NCI-H1436 treated with DMSO at 0.1 percent for 48 hours (cell line): ENCODE data around the gene DPEP3.
"Not testable (repeated sequence)": the region's sequence is repeated elsewhere in the genome, so short reads cannot be mapped to it uniquely, and the experiment has no call there.

Experiments used
- DNase-seq: peaks from one replicate; lab custom pipeline; 2025; lab: John Stamatoyannopoulos, UW

Gene DPEP3

DNA sequence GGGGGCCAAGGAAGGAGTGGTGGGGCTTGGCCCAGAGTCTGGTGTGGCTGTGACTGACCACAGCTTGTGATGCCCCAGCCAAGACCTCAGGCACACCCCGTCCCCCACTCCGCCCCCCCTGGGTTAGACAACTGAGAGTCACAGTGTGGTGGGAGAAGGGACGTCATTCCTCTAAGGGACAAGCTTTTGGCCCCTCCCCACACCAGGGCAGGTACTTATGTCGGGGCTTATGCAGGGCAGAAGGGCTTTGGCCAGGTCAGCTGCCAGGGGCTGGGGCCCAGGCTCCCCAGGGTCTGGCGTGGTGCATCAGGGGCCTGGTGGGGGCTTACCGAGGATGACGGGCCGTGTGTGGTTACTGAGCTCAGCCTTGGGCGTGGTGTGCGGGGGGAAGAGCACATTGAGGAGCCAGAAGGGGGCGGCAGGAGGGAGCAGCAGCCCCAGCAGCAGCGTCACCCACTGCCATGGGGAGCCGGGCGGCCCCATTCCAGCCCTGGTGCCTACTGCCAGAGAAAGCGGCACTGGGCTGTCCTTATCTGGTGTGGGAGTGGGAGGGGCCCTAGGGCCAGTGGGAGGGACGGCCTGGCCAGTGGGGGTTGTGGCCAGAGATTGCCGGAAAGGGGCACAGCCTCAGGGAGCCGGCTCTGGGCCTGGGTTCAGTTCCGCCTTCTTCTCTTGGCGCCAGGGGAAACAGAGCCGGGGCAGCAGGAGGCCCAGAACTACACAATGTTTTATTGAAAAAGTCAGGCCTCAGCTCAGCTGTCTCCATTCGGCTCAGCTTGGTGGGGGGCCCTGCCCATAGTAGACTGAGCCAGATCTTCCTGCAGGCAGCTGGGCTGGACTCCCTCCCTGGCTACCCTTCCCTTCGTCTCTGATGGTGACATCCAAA is 36.4 kb downstream of the DPEP3 start, which contains the start of gene LCAT:
Gene LCAT, minus strand, starts transcription at position 502 of the 886 bp plus-strand sequence. Its CDS starts 19 bp downstream, at position 483.
- no peak for DNase-seq

DNA sequence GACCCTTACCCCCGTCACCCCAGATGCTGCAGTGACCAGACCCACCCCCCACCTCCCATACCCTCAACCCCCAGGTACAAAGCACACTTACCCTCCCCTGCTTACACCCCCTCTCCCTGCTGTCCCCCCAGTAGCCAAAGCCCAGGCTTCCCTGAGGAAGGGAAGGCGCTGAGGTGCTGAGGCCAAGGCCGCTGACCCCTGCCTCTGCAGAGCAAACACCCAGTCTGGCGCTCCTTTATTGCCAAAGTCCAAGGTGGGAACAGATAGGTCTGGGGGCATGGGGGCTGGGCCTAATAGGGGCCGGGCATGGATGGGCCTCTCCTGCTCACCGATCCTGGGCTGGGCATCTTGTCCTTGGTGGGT is 37.1 kb downstream of the DPEP3 start:
- DNase-seq = no peak

DNA sequence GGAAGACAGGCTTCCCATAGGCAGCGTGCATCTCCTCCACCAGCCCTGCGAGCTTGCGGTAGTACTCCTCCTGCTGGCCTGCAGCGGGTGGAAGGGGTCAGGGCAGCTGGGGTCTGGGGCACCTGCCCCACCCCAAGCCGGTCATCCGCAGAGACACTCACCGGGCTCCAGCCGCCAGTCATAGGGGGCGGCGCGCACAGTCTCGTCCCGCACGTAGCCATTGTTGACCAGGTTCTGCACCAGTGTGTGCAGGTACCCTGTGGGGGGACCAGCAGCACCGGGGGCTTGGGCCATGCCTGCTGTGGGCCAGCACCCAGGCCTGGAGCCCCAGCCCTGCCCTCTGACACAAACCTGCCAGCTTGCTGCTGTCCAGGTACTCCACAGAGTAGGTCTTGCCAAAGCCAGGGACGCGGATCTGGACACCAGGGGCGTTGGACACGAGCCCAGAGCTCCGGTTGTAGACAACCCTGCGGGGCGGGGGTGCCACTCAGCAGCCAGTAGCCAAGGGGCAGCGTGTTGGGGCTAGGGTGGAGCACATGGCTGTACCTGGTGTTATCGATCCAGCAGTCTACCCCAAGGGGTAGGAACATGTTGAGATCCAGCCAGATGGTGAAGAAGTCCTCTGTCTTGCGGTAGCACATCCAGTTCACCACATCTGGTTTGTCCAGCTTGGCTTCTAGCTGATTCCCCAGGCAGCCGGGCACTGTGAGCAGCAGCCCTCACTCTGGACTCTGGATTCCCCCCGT is 37.6 kb downstream of the DPEP3 start:
- no peak for DNase-seq

DNA sequence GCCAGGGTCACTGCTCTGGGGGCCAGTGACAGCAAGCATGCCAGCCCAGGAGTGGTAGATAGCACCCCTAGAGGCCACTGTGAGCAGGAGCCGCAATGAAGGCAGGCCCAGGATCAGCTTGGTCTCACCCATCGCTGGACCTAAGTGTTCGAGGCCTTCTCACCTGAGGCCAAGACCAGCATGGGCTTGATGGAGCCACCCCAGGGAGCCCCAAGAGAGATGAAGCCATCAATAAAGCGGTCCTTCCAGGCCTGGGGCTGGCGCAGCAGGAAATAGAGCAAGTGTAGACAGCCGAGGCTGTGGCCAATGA is 38.1 kb downstream of the DPEP3 start:
- no peak for DNase-seq

DNA sequence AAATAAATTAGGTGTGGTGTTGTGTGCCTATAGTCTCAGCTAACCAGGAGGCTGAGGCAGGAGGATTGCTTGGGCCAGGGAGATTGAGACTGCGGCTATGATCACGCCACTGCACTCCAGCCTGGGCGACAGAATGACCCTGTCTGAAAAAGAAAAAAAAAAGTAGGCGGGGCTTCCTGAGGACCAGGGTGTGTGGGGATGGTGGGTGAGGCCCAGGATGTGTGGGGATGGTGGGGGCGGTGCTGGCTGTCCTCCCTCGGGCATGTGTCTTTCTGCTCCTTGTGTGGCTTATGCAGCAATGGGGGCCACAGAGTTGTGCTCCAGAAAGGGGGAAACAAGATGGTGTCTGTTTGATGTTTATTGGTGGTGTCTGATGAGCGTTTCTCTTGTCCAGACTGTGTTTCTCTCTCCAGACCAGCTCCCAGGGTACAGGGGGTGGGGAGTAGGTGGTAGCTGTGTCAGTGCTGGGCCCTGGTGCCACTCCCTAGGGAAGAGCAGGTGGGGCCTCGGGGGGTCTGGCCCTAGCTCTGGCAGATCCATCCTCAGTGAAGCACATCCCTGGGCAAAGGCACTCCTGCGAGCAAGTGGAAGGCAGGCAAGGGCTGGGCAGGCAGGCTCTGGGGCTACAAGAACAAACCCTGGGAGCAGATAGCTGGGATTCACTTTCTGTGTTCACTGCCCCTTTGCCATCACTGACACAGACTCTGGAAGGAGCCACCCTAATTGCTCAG is 38.7 kb downstream of the DPEP3 start:
- DNase-seq = no peak

DNA sequence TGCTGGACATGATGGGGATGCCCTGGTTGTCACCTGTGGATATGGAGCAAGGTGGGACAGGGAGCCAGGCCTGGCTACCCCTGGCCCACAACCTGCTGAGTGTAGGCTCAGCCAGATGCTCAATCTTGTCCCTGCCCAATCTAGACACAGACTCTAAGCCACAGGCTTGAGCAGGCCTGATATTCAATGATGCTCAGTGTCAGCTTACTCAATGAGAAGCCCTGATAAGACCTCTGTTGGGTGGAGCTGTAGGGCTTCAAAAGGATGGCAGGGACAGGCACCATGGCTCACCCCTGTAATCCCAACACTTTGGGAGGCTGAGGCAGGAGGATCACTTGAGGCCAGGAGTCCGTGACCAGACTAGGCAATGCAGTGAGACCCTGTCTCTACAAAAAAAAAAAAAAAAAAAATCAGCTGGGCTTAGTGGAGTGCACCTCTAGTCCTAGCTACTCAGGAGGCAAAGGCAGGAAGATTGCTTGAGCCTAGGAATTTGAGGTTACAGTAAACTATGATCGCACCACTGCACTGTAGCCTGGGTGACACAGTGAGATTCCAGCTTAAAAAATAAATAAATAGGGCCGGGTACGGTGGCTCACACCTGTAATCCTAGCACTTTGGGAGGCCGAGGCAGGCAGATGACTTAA is 39.7 kb downstream of the DPEP3 start:
- DNase-seq = no peak

DNA sequence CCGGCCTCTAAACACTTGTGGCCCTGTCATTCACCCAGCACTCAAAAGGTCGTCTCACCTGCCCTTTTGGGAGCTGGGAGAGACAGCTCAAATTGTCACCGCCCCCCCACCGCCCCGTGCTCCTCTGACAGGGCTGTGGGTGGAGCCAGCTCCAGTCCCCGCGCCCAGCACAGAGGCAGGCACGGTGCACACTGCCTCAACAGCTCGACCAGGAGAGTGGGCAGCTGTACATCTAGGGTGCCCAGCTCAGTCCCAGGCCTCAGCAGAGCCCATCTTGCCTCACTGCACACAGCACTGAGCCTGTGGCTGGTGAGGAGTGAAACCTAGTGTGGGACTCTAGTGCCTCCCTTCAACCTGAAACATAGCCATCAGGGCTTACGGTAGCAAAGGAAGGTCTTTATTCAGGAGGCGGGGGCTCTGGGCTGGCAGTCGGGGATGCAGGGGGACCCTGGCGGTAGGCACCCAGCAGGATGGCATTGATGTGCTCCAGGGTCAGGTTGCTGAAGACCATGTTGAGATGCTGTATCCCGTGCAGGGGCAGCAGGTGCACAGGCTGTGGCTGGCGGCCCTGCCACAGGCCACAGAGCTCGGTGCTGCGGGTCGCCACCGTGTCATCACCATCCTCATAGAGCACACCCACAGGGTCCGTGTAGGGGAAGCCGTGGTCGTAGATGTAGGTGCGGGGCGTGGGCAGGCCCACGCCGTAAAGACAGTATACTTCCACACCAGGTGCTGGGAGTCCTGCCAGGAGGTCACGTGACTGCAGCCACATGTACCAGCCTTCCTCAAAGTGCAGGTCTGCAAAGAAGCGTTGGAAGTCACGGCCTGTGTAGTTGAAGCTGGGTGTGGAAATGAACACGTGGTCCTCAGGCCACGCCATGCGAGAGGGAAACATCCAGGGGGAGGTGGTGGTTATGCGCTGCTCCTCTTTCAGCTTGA is 40.5 kb downstream of the DPEP3 start:
- DNase-seq = no peak

DNA sequence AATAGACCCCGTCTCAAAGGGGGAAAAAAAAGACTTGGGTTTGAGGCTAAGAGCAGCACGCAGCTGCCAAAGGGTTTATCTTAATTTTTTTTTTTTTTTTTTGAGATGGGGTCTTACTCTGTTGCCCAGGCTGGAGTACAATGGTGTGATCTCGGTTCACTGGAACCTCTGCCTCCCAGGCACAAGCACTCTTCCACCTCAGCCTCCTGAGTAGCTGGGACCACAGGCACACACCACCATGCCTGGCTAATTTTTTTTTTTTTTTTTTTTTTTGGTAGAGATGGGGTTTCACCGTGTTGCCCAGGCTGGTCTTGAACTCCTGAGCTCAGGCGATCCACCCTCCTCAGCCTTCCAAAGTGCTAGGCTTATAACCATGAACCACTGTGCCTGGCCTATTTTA is 42.6 kb downstream of the DPEP3 start:
- not testable (repeated sequence) for DNase-seq

DNA sequence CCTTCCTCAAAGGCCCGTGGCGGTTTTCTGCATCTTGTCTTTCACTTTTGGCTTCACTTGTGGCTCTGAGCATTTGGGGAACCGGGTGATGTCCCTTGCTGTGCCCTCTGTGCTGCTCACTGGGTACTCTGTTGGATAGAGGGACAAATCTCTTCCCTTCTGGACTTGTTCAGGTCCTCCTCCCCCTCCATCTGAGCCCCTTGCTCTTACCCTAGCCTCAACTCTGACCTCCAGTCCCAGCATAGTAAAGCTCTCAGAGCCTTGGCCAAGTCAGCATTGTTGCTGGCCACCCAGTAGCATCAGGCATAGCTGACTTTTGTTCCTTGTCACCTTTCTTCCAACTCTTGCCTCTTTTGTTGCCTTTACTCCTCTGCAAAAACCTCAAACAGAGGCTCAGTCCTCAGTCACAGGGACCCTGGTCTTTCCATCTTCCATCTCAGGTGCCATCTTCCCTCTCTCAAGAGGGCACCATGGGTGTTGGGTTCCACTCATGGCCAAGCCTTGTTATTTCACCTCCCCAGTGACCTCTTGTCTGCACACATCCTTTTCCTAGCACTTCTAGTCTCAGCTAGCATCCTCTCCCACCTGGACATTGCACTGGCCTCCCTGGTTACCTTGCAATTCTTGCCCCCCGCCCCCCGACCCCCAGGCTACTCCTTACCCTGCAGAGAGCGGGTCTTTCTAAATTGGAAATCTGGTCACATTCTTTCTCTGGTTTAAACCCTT is 43.3 kb downstream of the DPEP3 start:
- DNase-seq = no peak

DNA sequence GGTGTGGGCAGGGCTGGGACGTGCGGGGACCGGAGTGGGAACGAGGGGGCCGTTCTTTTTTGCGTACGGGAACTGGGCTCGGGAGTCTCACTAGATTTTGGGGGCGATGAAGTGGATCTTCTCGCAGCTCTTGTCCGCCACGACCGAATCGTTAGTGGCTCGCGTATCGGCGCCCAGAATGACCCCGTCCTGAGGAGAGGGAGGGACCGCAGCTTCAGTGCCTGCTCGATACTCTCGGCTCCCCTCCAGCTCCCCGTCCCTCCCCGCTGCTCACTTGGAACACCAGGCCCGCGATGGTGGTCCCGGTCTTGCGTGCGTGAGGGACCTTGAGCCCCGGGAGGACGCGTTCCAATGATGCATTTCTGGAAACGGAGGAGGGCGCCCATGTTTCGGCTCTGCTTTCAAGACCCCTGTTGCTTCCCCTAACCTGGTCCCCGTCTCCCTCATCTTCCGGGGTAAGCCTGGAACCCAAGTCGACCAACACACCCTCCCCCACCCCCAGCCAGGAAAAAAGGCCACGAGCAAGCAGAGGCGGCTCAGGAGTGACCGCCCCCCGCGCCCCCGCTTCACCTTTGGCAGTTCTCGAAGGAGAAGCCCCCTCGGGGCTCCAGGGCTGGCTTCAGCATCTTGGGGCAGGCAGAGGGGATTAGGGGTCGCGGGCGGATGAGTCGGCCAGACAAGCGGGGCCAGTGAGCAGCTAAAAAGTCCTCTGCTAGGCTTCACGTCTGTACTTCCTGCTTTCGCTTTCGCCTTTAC is 44.0 kb downstream of the DPEP3 start, which contains the start of gene PSMB10:
Gene PSMB10, minus strand, starts transcription at position 727 of the 756 bp plus-strand sequence. Its CDS starts 101 bp downstream, at position 626.
- no peak for DNase-seq

DNA sequence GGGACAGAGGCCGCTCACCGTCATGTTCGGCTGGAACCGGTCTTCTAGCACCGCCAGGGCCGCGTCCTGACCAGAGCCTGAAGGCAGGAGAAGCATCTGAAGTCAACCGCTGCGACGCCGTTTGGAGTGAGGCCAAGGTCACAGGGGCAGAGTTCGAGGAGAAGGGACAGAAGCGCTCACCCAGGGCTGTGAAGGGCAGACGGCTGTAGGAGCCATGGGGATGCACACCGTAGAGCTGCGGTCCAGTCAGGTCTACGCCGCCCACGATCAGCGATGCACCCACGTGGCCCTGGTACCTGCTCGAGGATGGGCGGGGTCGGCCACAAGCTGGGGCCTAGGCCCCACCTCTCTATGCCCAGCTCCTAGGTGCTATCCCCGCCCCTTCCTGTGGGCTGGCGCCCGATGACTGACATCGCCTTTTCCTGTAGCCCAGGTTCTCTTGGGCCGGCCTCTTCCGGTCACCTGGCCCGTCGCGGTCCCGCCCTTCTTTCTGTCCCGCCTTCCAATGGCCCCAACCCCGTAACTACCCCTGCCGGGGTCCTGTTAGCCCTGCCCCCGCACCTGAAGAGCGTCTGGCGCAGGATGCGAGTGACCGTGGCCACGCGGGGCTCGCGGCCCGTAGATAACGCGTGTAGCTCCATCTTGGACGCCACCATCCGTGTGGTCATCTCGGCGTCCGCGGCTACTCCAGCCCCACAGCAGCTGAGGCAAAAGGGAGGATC is 44.7 kb downstream of the DPEP3 start:
- peak; percentile 84 for DNase-seq

DNA sequence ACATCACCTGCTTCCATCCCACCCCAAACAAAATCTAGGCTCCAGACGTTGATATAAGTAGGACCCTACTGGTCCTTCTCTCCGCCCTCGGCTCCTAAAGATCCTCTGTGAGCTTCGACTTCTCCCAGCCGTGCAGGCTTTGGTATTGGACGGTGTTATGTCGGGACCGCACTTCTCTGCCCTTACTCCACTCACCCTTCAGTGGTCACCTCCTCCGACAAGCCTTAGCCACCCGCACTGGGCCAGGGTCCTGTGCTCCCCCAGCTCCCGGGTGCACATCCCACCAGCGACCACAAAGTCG is 45.2 kb downstream of the DPEP3 start:
- no peak for DNase-seq

DNA sequence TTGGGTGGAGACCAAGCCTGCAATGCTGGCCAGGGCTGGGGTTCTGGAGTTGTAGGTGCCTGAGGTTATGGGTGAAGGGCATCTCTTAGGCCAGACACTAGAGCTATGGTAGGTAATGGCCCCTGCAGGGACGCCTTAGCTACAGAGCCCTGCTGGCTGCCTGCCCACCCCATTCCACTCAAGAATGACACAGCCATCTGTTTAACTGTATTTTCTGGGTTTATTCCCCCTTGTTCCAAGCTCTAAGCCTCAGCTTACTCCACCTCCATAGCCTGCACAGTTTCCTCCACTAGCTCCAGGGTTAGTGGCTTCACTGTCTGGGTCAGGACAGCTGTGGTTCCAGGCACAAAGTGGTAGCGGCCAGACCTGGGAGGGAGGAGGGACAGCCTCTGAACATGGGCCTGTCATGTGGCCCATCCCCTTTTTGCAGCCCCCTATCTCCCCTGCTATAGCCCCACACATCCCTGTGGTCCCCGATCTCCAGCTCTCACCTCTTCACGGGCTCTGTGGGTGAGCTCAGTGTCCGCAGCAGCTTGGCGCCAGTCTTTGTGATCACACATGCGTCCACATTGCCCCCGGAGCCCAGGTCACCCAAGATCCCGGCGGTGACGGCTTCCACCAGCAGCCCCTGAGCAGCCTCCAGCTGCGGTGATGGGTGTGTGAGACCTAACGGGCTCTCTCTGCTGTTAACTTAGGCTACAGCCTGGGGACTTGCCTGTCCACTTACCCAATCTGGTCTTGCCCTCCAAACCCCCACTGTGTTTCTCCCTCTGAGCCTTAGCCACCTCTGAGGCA is 45.8 kb downstream of the DPEP3 start:
- no peak for DNase-seq

DNA sequence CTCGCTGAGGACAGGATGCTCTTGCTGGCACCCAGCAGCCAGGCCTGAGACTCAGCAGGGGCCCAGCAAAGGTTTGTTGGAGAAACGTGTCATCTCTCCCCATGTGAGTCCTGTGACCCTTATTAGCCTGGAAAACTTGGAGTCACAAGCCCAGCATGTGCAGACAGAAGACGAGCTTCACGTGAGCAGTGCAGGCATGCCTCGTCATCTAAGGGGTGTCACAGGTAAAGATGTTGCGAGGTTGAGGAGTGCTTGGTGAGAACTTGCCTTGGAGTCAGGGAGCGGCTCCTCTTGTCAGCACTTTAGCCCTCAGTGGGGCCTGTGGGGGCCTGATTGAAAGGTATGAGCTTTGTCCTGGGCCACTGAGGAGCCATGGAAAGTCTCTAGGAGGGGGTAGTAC is 46.5 kb downstream of the DPEP3 start:
- DNase-seq = no peak

DNA sequence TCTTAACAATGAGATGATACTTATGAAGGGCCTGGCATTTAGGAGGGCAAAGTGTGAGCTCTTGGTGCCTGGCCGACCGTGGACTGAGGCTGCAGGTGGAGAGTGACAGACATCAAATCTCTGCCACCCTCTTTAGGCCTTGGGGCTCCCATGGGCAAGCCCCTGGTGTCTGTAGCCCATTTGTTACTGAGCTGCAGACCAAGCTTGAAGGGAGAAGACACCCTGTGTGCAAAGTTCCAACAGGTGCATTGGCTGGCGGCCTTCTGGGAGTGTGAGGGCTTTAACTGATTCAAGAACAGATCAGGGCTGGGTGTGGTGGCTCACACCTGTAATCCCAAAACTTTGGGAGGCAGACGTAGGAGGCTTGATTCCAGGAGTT is 47.8 kb downstream of the DPEP3 start:
- no peak for DNase-seq

DNA sequence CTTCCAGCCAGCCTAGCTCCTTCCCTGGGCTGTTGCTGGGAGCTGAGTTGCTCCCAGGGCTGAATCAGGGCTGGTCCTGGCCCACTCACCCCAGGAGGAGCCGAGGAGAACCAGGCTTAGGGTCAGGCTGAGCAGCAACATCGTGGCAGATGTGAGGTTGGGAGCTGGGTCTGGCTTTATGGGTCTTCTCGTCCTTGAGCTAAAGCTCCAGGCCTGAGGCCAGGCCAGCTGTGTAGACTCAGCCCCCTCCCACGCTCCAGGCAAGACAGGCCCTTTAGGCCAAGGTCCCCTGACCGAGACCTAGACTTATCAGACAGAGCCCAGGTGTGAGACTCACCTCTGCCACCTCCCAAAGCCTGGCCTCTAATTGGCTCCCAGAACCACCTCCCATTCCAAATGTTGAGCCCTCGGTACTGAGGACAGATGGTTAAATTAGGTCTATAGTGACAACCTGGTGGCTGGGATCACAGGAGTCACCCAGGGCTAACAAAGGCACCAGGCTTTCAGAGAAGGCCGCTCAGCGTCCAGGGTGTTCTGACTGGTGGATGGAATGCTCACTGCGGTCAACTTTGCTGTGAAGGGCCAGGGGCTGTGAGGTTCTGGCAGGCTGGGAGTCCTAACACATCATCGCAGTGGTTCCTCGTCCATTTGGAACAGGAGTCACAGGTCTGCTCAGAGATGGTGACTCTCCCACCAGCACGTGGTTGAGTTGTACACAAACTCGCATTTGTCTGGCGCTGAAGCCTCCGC is 48.4 kb downstream of the DPEP3 start, which contains the start of gene CTRL:
Gene CTRL, minus strand, starts transcription at position 151 of the 750 bp plus-strand sequence. Its CDS starts 10 bp downstream, at position 141.
- no peak for DNase-seq

DNA sequence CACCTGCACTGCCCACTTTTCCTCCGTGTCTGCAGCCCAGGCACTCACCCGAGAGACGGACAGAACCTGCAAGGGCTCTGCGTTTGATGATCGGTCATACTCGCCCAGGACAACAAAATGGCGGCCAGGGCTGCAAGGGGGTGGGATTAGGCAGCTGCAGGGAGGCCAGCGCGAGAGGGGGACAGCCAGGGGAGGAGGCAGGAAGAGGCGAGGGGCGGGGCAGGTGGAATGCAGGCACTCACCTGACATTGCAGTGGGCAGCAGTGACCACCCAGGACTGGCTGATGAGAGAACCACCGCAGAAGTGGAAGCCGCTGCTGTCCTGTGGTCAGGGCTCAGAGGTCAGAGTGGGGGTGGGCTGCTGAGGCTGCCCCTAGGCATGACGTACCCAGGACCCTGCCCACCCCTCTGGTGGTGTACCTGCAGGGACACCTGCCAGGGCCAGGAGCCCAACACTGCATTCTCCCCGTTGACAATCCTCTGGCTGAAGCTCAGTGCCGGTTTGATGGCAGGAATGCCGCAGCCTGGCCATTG is 49.6 kb downstream of the DPEP3 start:
- DNase-seq = no peak
